ENCODE results near the gene PRSS57.

DNA sequence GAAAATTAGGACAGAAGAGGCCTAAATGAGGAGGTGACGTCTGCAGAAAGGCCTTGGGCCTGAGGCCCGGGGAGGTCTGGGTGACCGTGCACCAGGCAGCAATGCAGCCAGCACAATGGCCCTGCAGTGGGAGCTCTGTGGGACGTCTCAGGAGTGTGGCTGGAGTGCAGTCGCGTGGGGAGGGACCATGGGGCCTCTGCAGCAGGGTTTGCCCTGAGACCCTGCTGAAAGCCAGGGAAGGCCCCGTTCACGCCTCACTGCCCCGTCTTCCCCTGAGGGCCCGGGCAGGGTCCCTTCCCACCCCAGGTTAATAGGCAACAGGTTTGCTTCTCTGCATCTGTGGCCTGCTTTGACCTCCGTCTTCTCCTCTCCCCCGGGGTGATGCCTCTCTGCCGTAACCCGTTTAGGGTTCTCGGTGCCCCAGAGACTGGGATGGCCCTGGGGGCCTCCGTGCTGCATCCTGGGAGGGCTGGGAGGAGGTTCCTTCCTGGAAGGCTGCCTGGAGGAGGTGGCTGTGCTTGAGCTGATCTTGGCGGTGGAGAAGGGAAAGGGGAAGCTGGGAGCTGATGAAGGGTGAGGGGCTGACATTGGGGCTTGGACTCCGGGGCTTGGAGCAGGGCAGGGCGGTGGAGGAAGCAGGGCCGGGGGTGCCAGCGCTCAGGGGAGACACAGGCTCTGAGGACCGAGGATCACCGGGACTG, 23.1 kb upstream of the PRSS57 start:
- TF ChIP-seq, protein P1, sequence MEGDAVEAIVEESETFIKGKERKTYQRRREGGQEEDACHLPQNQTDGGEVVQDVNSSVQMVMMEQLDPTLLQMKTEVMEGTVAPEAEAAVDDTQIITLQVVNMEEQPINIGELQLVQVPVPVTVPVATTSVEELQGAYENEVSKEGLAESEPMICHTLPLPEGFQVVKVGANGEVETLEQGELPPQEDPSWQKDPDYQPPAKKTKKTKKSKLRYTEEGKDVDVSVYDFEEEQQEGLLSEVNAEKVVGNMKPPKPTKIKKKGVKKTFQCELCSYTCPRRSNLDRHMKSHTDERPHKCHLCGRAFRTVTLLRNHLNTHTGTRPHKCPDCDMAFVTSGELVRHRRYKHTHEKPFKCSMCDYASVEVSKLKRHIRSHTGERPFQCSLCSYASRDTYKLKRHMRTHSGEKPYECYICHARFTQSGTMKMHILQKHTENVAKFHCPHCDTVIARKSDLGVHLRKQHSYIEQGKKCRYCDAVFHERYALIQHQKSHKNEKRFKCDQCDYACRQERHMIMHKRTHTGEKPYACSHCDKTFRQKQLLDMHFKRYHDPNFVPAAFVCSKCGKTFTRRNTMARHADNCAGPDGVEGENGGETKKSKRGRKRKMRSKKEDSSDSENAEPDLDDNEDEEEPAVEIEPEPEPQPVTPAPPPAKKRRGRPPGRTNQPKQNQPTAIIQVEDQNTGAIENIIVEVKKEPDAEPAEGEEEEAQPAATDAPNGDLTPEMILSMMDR (conservative IDR thresholded peaks at IDR 0.05 in 1 of 2, IDR thresholded peaks at IDR 0.05 in 1 of 2; ENCODE audit: low read depth in 1 of 2, low read length in 2 of 2), result no peak
- TF ChIP-seq EZH2 (IDR thresholded peaks at IDR 0.05; ENCODE audit: low read length, missing control alignments), result no peak
